HG02642 (cell line): ENCODE results near the gene LDLRAD2.

Experiments used
- ATAC-seq: cut with Tn5 transposase; IDR thresholded peaks from one replicate; pipeline ENCODE4 v1.9.1; 2021; ENCODE audit warnings: mild to moderate bottlenecking; ENCODE audit not compliant: unreplicated experiment, poor library complexity

The LDLRAD2 gene

DNA sequence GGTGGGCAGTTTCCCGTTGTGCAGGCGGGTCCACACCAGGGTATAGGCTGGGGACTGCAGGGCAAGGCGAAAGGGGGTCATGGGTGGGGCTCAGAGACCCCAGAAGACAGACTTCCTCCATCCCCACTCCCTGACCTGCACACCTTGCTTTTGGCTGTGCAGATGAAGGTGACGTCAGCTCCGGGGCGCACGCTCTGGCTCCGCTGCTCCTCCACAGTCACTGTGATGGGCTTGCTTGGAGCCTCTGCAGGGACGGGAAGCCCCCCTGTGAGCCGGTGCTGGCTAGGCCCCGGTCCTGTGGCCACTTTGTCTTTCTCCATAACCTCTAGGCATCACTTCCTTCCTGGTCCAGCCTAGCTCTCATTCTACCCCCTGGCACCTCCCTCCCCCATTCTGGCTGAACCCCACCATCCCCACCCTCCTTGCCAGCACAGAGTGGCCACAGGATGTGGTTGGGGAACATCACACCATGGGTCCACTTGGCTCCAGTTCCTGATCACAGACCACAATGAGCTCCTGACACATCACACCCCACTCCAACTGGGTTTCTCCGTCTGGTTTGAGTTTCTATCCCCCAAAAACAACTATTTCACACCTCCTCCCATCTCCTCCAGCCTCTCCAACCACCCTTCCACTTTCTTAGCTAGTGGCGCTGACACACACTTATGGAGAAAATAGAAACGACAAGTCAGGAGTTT is 45.2 kb downstream of the LDLRAD2 start:
- no peak for ATAC-seq

GRCh38 chr1:21857840-21858670 is 46.0 kb downstream of the LDLRAD2 start:
- no peak for ATAC-seq

DNA sequence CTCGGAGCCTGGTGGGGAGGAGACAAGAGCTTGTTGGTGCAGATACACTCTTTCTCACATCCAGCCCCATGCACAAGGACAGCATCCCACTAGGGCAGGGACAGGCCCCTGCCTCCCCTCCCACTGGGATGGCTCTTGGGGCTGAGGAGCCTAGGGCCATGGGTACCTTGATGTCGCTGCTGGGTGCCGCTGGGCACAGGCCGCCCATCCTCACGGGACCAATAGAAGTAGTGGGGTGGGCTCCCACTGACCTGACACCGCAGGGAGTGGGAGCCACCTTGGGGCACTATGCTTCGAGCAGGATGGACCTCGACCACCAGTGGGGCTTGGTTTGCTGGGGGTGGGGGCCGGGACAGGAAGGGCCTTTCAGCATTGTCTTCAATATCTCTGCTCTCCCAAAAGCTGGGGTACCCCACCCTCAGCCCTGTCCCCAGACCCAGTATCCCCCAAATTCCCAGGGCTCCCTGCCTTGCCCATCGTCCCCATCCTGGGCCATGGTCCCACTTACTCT is 47.7 kb downstream of the LDLRAD2 start:
- ATAC-seq: no peak

DNA sequence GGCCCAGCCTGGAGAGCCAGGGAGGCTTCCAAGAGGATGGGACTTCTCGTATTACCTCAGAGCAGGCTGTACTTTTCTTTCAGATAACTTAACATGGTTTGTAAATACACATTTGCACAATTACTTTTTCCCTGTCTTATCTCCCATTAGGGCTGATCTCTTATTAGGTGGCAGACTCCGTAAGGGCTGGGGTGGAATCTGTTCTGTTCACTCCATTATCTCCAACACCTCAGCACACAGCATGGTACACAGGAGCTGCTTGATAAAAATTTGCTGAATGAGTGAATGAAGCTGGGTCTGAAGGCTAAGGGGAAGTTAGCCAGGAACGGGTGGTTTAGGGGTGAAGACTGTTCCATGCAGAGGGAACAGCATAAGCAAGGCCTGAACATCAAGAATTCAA is 48.9 kb downstream of the LDLRAD2 start:
- ATAC-seq: no peak

DNA sequence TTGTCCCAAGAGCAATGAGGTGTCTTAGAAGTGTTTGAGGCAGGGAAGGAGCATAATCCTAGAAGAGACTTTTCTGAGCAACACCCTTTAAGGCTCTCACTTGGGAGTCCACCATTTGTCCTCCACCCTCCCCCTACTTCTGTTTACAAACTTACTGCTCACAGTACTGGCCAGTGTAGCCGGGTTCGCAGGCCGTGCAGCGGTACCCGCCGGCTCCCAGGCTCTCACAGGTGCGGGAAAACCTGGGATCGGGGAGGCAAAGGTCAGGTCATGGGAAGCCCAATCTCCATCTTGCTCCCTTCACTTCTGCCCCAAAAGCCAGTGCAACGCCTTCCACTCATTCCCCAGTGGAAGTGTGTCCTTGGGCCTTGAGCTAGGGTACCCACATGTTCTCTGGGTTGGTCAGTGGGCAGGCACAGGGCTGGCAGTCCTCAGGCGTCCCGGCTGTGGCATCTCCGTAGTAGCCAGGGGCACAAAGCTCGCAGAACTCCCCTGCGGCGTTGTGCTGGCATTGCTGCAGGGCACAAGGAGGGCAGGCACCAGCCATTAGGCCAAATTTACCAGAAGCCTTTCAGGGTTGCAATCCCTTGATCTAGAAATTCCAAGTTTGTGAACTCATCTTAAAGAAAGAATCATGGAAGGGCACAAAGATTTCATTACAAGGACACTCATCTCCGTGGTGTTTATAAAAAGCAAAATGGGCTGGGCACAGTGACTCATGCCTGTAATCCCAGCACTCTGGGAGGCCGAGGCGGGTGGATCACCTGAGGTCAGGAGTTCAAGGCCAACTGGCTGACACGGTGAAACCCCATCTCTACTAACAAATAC is 49.8 kb downstream of the LDLRAD2 start:
- no peak for ATAC-seq

GRCh38 chr1:21863981-21864380 is 51.9 kb downstream of the LDLRAD2 start:
- ATAC-seq: no peak

GRCh38 chr1:21864730-21865129 is 52.7 kb downstream of the LDLRAD2 start:
- ATAC-seq: no peak

- no peak for ATAC-seq
These were observed 53.5 kb downstream of the LDLRAD2 start for GRCh38 chr1:21865609-21865942.

DNA sequence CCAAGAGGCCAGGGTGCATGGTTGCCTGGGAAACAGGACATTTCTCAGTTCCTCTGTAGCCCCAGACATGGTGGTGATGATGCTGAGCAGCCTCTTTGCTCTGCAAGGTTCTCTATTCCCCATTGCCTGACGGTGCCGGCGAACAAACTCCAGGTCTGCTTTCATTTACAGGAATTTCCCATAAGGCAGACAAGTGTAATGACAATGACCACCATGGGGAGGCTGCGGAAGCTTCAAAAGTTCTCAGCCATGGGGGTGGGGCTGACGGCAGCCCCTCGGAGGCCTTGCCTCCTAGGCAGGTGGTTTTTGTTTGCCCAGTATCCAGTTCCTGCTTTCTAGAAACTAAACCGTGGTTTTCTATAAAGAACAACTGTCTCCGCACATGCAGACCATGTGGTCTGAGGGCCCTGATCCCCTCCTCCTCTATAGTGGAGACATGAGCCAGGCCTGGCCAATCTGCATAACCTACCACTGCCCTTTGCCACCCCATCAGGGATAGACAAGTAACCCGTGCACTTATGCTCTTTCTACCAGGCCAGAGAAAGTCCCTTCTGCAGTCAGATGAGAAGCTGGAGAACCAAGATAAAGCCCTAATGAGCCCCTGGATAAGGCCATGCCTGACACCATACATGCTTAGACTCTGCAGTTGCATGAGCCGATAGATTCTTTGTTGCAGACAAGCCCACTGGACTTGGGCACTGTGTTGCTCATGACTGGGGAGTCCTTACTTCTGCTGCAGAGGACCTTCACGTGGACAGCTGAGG is 54.1 kb downstream of the LDLRAD2 start:
- ATAC-seq: peak; percentile 70

DNA sequence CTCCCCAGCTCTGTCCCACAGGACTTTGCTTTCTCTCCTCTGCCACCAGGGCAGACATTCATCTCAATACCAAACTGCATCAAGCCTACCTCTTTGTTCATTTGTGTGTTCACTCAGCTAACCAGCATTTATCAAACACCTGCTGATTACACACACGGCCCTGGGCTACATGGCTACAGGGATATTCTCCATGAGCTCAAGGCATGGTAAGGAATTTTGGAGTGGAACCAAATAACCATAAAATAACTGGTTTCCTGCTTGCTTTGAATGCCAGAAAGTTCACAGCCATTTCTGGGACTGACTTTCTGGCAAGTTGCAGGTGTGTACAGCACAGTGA is 54.6 kb downstream of the LDLRAD2 start:
- ATAC-seq: no peak

DNA sequence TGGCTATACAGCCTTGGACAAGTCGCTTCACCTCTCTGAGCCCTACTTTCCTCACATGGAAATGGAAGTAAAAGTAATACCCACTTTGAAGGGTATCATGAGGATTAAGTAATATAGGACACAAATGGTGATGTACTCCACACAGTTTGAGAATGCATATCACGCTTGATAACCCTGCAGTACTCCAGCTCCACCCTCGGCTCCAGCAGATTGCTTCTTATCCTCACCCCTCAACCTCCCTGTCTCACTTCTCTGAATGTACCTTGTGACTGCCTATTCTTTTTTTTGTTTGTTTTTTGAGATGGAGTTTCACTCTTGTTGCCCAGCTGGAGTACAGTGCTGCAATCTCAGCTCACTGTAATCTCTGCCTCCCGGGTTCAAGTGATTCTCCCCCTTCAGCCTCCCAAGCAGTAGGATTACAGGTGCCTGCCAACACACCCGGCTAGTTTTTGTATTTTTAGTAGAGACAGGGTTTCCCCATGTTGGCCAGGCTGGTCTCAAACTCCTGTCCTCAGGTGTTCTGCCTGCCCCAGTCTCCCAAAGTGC is 55.5 kb downstream of the LDLRAD2 start:
- ATAC-seq: no peak

DNA sequence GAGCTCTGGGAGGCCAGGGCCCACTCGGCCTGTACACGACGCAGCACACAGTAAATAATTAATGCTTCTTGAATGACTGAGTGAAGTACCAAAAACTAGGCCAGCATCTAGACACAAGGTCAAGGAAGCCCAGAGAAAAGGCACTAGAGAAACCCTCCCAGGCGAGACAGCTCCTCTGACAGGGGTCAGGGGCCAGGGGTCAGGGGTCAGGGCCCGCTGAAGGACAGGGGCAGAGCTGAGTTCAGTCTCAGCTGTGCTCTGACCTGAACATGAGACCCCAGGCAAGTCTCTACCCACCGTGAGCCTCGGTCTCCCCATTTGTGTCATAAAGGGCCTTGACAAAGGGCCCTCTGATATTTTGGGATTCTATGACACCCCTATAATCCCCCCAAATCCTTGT is 56.4 kb downstream of the LDLRAD2 start:
- no peak for ATAC-seq

GRCh38 chr1:21868941-21869454 is 56.9 kb downstream of the LDLRAD2 start:
- ATAC-seq: no peak

DNA sequence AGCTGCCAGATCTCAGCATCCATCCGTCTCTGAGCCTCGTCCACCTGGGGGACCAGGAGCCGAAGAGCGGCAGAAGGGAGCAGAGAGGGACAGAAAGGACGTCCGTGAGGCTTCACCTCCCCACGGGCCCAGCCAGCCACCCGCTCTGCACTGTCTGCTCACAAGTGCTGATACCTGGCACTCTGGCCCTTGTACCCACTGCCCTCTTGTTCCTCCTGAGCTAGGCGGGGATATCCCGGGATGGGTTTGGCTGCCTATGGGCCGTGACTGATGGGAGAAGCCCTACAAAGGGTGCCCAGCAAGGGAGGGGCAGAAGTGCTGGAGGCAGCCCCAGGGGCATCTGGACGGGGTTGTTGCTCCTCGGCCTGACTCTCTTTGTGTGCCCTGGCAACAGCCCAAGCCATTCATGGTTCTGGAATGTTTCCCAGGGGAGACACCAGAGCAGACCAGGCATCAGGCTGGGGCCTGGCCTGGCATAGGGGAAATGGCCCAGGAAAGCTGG is 57.6 kb downstream of the LDLRAD2 start:
- ATAC-seq: no peak

- ATAC-seq: no peak
These were observed 58.5 kb downstream of the LDLRAD2 start for GRCh38 chr1:21870611-21871010.

DNA sequence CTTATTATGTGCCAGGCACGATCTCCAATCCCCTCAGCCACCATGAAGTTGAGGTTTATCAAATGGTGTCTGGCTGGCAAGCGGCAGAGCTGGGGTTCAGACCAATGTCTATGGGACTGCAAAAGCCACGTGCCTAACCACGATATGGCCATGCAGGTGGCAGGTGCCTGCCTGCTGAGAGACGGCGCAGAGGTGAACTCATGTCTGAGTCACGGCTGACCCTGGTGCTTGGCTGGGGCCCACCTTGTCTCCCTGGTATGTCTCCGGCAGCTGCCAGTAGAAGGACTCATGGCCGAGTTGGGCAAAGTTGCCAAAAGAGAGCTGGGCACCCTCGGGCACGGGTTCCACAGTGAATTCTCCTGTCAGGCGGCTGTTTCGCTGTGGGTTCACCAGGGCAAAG is 59.9 kb downstream of the LDLRAD2 start:
- no peak for ATAC-seq

DNA sequence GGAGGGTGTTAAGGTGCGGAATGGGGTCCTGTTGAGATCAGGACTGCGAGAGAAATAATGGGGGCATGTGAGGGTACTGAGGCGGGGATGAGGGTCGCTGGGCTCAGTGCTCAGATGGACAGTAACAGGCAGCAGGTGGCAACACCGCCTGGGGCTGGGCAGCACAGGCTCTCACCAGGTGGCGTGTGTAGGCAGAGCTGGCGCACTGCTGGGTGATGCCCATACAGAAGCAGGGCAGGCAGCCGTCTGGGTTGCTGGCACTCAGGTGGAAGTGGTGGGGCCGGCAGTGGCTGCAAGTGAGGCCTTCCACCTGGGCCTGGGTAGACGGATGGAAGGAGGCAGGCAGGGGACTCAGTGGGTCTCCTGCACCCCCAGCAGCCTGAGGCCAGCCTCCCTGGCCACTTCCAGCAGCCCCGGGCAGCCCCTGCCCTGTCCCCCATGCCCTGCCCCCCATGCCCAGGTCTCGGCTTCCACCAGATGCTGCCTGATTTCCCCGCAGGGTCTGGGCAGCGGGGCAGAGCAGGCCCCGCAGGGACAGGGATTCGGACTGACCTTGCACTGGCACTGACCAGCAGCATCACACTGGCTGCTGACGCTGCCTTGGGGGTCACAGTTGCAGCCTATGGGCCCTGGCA is 60.5 kb downstream of the LDLRAD2 start:
- ATAC-seq: no peak

DNA sequence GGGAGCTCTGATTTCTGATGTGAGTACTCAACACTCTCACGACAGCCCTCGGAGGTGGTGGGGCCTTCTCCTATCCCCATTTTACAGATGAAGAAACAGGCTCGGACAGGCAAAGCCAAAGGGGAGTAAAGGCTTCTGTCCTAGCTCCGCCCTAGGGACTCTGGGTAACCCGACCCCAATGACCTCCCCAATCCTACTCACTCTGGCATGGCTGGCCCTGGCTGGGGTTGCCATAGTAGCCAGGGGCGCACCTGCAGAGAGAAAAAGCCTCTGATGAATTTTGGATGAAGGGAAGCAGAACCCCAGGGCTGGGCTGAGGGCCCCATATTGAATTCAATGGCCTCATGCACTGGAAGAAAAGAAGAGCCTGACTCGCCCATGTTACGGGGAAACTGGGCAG is 61.1 kb downstream of the LDLRAD2 start:
- ATAC-seq: no peak

DNA sequence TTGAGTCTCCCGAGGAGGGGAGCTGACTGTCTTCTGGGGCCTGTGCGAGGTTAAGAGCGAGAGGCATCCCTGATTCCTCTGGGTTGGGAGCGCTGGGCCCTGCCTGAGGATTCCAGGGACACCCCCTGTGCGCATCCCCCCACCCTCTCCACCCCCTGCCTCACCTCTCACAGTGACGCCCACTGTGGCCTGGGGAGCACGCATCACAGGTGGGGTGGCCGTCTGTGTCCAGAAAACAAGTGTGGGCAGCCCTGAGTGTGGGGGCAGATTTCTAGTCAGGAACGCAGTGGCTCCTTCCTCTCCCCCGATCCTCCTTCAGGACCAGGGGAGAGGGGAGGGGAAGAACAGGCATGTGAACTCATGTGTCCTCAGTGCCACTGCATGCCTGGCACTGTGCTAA is 61.7 kb downstream of the LDLRAD2 start:
- ATAC-seq: no peak
